ENCODE measurements around the gene SUPT5H.

The SUPT5H gene

GRCh38 chr19:39518458-39518857 lies 73.1 kb downstream of the SUPT5H start:
- Histone ChIP-seq H3F3A (ENCODE audit: insufficient read depth) (no peaks in the 10 kb centered on the region), H3K4me3 (ENCODE audit: insufficient read depth, low read length, poor library complexity, severe bottlenecking) (no peak overlapping the region), H2AFZ (ENCODE audit: low read depth, low read length, severe bottlenecking) (no peak overlapping the region), H3K27me3 (ENCODE audit: low read length) (no peaks in the 10 kb centered on the region), H3K79me2 (ENCODE audit: insufficient read depth, low read length) (no peaks in the 10 kb centered on the region), H3K9ac (ENCODE audit: low read length) (no peak overlapping the region), H4K20me1 (ENCODE audit: low read depth, low read length) (no peaks in the 10 kb centered on the region), H3K4me2 (ENCODE audit: low read depth, low read length, poor library complexity, severe bottlenecking) (no peak overlapping the region), H3K9me2 (replicated peaks; ENCODE audit: insufficient read depth, low read length) (no peaks in the 10 kb centered on the region), H3K9me3 (ENCODE audit: insufficient read depth, low read length) (no peaks in the 10 kb centered on the region), H3K36me3 (ENCODE audit: low read length) (no peaks in the 10 kb centered on the region), H3K27ac (ENCODE audit: low read depth, low read length) (no peak overlapping the region)
- TF ChIP-seq CTCF (IDR thresholded peaks at IDR 0.05; ENCODE audit: insufficient read depth, low read length, poor library complexity, severe bottlenecking) = no peak
- TF ChIP-seq EZH2phosphoT487 (conservative IDR thresholded peaks at IDR 0.05; ENCODE audit: low read length) = no peak

DNA sequence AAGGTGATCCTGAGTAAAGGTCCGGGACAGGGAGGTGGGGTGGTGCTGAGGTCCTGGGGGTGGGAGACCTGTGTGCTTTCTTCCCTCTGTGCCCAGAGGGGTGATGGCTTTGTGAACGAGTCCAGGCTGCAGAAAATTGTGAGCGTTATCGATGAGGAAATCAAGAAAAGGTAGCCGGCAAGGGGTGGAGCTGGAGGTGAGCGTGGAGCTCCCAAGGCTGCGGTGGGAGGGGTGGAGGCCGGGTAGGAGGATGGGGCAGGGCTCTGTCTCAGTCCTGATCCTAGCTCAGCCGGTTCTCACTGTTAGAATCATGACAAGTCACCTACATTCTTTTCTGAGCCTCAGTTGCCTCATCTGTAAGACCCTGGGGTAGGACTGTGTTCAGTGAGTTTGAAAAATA lies 73.6 kb downstream of the SUPT5H start:
- Histone ChIP-seq H3K79me2 (ENCODE audit: insufficient read depth, low read length) (no peaks in the 10 kb centered on the region), H3K9me3 (ENCODE audit: insufficient read depth, low read length) (no peaks in the 10 kb centered on the region), H3K4me3 (ENCODE audit: insufficient read depth, low read length, poor library complexity, severe bottlenecking) (no peak overlapping the region), H3K27me3 (ENCODE audit: low read length) (no peaks in the 10 kb centered on the region), H3K9me2 (replicated peaks; ENCODE audit: insufficient read depth, low read length) (no peaks in the 10 kb centered on the region), H3F3A (ENCODE audit: insufficient read depth) (no peaks in the 10 kb centered on the region), H3K27ac (ENCODE audit: low read depth, low read length) (no peak overlapping the region), H3K4me2 (ENCODE audit: low read depth, low read length, poor library complexity, severe bottlenecking) (no peak overlapping the region), H3K9ac (ENCODE audit: low read length) (no peak overlapping the region), H4K20me1 (ENCODE audit: low read depth, low read length) (no peaks in the 10 kb centered on the region), H3K36me3 (ENCODE audit: low read length) (no peaks in the 10 kb centered on the region), H2AFZ (ENCODE audit: low read depth, low read length, severe bottlenecking) (no peak overlapping the region)
- TF ChIP-seq CTCF (IDR thresholded peaks at IDR 0.05; ENCODE audit: insufficient read depth, low read length, poor library complexity, severe bottlenecking) (no peak), EZH2phosphoT487 (conservative IDR thresholded peaks at IDR 0.05; ENCODE audit: low read length) (no peak)

GRCh38 chr19:39520541-39521484 lies 75.4 kb downstream of the SUPT5H start:
- Histone ChIP-seq H2AFZ (ENCODE audit: low read depth, low read length, severe bottlenecking) (no peak overlapping the region), H4K20me1 (ENCODE audit: low read depth, low read length) (no peaks in the 10 kb centered on the region), H3K9me3 (ENCODE audit: insufficient read depth, low read length) (no peaks in the 10 kb centered on the region), H3F3A (ENCODE audit: insufficient read depth) (no peaks in the 10 kb centered on the region), H3K27ac (ENCODE audit: low read depth, low read length) (no peak overlapping the region), H3K9me2 (replicated peaks; ENCODE audit: insufficient read depth, low read length) (no peaks in the 10 kb centered on the region), H3K79me2 (ENCODE audit: insufficient read depth, low read length) (no peaks in the 10 kb centered on the region), H3K36me3 (ENCODE audit: low read length) (no peaks in the 10 kb centered on the region), H3K9ac (ENCODE audit: low read length) (no peak overlapping the region), H3K4me3 (ENCODE audit: insufficient read depth, low read length, poor library complexity, severe bottlenecking) (no peak overlapping the region), H3K27me3 (ENCODE audit: low read length) (no peaks in the 10 kb centered on the region), H3K4me2 (ENCODE audit: low read depth, low read length, poor library complexity, severe bottlenecking) (no peak overlapping the region)
- TF ChIP-seq EZH2phosphoT487 (conservative IDR thresholded peaks at IDR 0.05; ENCODE audit: low read length) (no peak), CTCF (IDR thresholded peaks at IDR 0.05; ENCODE audit: insufficient read depth, low read length, poor library complexity, severe bottlenecking) (no peak)
